ENCODE data around the gene MARK1.

DNA sequence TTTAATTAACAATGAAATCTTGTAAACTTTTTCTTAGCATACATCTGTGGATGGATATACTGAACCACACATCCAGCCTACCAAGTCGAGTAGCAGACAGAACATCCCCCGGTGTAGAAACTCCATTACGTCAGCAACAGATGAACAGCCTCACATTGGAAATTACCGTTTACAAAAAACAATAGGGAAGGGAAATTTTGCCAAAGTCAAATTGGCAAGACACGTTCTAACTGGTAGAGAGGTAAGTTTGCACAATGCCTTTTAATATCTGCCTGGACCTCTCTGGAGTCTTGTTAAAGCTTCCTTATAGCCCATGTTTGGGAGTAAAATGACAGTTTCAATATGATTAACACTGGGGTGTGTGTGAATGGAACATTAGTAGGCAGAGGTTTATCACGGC, 51.4 kb downstream of the MARK1 start:
- TF ChIP-seq, protein P1, sequence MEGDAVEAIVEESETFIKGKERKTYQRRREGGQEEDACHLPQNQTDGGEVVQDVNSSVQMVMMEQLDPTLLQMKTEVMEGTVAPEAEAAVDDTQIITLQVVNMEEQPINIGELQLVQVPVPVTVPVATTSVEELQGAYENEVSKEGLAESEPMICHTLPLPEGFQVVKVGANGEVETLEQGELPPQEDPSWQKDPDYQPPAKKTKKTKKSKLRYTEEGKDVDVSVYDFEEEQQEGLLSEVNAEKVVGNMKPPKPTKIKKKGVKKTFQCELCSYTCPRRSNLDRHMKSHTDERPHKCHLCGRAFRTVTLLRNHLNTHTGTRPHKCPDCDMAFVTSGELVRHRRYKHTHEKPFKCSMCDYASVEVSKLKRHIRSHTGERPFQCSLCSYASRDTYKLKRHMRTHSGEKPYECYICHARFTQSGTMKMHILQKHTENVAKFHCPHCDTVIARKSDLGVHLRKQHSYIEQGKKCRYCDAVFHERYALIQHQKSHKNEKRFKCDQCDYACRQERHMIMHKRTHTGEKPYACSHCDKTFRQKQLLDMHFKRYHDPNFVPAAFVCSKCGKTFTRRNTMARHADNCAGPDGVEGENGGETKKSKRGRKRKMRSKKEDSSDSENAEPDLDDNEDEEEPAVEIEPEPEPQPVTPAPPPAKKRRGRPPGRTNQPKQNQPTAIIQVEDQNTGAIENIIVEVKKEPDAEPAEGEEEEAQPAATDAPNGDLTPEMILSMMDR (conservative IDR thresholded peaks at IDR 0.05; ENCODE audit: low read length): no peak
- no peak for TF ChIP-seq EZH2phosphoT487 (IDR thresholded peaks at IDR 0.05; ENCODE audit: borderline replicate concordance, low read depth, low read length)
